ENCODE data around the gene UNC45B.

- TF ChIP-seq REST (IDR thresholded peaks at IDR 0.05; ENCODE audit: insufficient replicate concordance, low read depth) (no peak), CTCF (IDR thresholded peaks at IDR 0.05; ENCODE audit: insufficient read depth, low read length) (no peak), POLR2AphosphoS5 (IDR thresholded peaks at IDR 0.05; ENCODE audit: low read depth) (no peak), SPI1 (IDR thresholded peaks at IDR 0.05; ENCODE audit: borderline replicate concordance, low read depth) (no peak)
Observed at GRCh38 chr17:35135322-35135721, 12.3 kb upstream of the UNC45B start.
